Measurements from ENCODE around the gene CACUL1. TPM values are rescaled to one million over a fixed set of nuclear protein-coding genes. Genes with fewer than 3 reads are reported as not detected.
"Not testable (repeated sequence)": the region's sequence is repeated elsewhere in the genome, so short reads cannot be mapped to it uniquely, and the experiment has no call there.

CACUL1 gene
- total and polyA plus RNA-seq, 2 of the 13 experiments (the other 11 are each of a cell fraction or from before 2014, with no cell fraction given) = 14.2 to 31.0 TPM

DNA sequence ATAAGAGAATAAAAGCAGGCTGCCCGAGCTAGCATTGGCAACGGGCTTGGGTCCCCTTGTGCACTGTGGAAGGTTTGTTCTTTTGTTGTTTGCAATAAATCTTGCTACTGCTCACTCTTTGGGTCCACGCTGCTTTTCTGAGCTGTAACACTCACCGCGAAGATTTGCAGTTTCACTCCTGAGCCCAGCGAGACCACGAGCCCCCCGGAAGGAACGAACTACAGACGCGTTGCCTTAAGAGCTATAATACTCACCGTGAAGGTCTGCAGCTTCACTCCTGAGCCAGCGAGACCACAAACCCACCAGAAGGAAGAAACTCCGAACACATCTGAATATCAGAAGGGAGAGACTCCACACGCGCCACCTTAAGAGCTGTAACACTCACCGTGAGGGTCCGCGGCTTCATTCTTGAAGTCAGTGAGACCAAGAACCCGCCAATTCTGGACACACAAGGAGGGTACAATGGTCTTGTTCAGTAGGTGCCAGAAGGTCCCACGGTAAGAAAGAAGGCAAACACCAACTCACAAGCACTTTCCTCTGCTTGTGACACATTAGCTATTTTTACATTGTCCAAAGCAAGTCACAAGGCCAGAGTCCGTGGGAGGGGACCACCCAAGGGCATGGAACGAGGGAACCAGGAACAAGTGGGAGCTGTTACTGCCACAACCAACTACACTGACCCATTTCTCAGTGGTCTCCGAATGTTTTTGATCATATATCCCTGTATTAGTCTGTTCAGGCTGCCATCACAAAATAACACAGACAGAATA is 29.2 kb upstream of the CACUL1 start (continued):
- TF ChIP-seq TAF1 (CRISPR knock-in tag; IDR thresholded peaks at IDR 0.05) = no peak
- TF ChIP-seq TOPORS (CRISPR knock-in tag; IDR thresholded peaks at IDR 0.05) = no peak
- TF ChIP-seq ZNF207 (IDR thresholded peaks at IDR 0.05; ENCODE audit: borderline replicate concordance) = no peak
- TF ChIP-seq PAX8 (CRISPR knock-in tag; IDR thresholded peaks at IDR 0.05; ENCODE audit: borderline replicate concordance) = no peak
- no peak for TF ChIP-seq SNAPC2 (CRISPR knock-in tag; IDR thresholded peaks at IDR 0.05)
- TF ChIP-seq, protein P1, sequence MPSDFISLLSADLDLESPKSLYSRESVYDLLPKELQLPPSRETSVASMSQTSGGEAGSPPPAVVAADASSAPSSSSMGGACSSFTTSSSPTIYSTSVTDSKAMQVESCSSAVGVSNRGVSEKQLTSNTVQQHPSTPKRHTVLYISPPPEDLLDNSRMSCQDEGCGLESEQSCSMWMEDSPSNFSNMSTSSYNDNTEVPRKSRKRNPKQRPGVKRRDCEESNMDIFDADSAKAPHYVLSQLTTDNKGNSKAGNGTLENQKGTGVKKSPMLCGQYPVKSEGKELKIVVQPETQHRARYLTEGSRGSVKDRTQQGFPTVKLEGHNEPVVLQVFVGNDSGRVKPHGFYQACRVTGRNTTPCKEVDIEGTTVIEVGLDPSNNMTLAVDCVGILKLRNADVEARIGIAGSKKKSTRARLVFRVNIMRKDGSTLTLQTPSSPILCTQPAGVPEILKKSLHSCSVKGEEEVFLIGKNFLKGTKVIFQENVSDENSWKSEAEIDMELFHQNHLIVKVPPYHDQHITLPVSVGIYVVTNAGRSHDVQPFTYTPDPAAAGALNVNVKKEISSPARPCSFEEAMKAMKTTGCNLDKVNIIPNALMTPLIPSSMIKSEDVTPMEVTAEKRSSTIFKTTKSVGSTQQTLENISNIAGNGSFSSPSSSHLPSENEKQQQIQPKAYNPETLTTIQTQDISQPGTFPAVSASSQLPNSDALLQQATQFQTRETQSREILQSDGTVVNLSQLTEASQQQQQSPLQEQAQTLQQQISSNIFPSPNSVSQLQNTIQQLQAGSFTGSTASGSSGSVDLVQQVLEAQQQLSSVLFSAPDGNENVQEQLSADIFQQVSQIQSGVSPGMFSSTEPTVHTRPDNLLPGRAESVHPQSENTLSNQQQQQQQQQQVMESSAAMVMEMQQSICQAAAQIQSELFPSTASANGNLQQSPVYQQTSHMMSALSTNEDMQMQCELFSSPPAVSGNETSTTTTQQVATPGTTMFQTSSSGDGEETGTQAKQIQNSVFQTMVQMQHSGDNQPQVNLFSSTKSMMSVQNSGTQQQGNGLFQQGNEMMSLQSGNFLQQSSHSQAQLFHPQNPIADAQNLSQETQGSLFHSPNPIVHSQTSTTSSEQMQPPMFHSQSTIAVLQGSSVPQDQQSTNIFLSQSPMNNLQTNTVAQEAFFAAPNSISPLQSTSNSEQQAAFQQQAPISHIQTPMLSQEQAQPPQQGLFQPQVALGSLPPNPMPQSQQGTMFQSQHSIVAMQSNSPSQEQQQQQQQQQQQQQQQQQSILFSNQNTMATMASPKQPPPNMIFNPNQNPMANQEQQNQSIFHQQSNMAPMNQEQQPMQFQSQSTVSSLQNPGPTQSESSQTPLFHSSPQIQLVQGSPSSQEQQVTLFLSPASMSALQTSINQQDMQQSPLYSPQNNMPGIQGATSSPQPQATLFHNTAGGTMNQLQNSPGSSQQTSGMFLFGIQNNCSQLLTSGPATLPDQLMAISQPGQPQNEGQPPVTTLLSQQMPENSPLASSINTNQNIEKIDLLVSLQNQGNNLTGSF (CRISPR knock-in tag; IDR thresholded peaks at IDR 0.05) = no peak
- TF ChIP-seq ZFP90 (CRISPR knock-in tag; IDR thresholded peaks at IDR 0.05; ENCODE audit: borderline replicate concordance) = no peak

DNA sequence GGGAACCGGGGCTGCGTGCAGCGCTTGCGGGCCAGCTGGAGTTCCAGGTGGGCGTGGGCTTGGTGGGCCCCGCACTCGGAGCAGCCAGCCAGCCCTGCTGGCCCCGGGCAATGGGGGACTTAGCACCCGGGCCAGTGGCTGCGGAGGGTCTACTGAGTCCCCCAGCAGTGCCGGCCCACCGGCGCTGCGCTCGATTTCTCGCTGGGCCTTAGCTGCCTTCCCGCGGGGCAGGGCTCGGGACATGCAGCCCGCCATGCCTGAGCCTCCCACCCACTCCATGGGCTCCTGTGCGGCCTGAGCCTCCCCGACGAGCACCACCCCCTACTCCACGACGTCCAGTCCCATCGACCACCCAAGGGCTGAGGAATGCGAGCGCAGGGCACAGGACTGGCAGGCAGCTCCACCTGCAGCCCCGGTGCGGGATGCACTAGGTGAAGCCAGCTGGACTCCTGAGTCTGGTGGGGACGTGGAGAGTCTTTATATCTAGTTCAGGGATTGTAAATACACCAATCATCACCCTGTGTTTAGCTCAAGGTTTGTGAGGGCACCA is 28.2 kb upstream of the CACUL1 start:
- H3K36me3 ChIP-seq (replicated peaks in 1 of 2; ENCODE audit: control insufficient read depth in 1 of 2, insufficient read depth in 2 of 2, low read length in 2 of 2); ATAC-seq; H3K9me3 ChIP-seq (ENCODE audit: low read length); H2AFZ ChIP-seq (ENCODE audit: low read length); H4K20me1 ChIP-seq (ENCODE audit: insufficient read depth, low read length); H3K9ac ChIP-seq (ENCODE audit: insufficient read depth, low read depth, low read length); H3K4me2 ChIP-seq (ENCODE audit: low read depth, low read length); intact Hi-C loops (cut with micrococcal nuclease; ENCODE audit: unreplicated experiment); in situ Hi-C loops (cut with HindIII; ENCODE audit: extremely low pct_ligation_motif_present, low pct_unique_long_range_greater_than_20kb); BruUV-seq (replicated peaks); CTCF ChIA-PET (ENCODE audit: low intra/inter-chr PET ratio, low total read pairs); FAIRE-seq; H3K4me1 ChIP-seq (ENCODE audit: insufficient read depth, low read length); H3K79me2 ChIP-seq (ENCODE audit: insufficient read depth, low read length); H3K4me3 ChIP-seq (replicated peaks in 1 of 3; ENCODE audit: insufficient read depth in 1 of 3, low read depth in 2 of 3, low read length in 3 of 3); H3K27ac ChIP-seq (ENCODE audit: extremely low read length, insufficient read depth, low read length); DNase-seq (ENCODE audit: low spot score): not testable (repeated sequence)
- H3K27me3 ChIP-seq (ENCODE audit: control insufficient read depth in 1 of 2, insufficient read depth in 2 of 2, low read length in 2 of 2) = peaks cover 1 to 18% of the 10 kb centered on the region in 2 experiments; a peak in 3 of 5 replicates
- WGBS (ENCODE audit: low lambda C conversion rate) = 66% methylated on average over 11 of the region's 31 CpGs
- POLR2A ChIA-PET = interaction anchor here (1.6 kb wide), 1 partner anchor 28 kb away, joined by 4 read pairs; the partner anchor contains the start of gene CACUL1

Data from HepG2 (cell line).